GM23248 (cell line): Measurements from ENCODE around the gene STK25. TPM values are rescaled to one million over a fixed set of nuclear protein-coding genes. Genes with fewer than 3 reads are reported as not detected.
A peak's percentile ranks its signal among the peaks of the same experiment; 100 is the strongest.

Experiments used
- DNase-seq: peaks from one replicate; pipeline ENCODE4 v3.0.0-alpha.2; 2015
- H2AFZ ChIP-seq: fragments of 200-600 bp; sonication (generic); 2 replicates; pipeline ENCODE4 v1.6.1; 2016; ENCODE audit warnings: antibody characterized with exemption
- H3F3A ChIP-seq: fragments of 200-600 bp; sonication (generic); 2 replicates; pipeline ENCODE4 v1.6.1; 2016; ENCODE audit warnings: mild to moderate bottlenecking, antibody characterized with exemption, mixed run types; ENCODE audit not compliant: insufficient read depth
- H3K27ac ChIP-seq: fragments of 200-600 bp; sonication (generic); 2 replicates; pipeline ENCODE4 v1.5.1; 2016; ENCODE audit warnings: mild to moderate bottlenecking
- H3K27me3 ChIP-seq: fragments of 200-600 bp; sonication (generic); replicated peaks from 2 replicates; pipeline ENCODE4 v1.6.1; 2016; ENCODE audit warnings: mild to moderate bottlenecking; ENCODE audit not compliant: insufficient read depth
- H3K36me3 ChIP-seq: fragments of 200-600 bp; sonication (generic); 2 replicates; pipeline ENCODE4 v1.6.1; 2016; ENCODE audit warnings: low read depth, mild to moderate bottlenecking
- H3K4me1 ChIP-seq: fragments of 200-600 bp; sonication (generic); 2 replicates; pipeline ENCODE4 v1.6.1; 2016; ENCODE audit warnings: mild to moderate bottlenecking; ENCODE audit not compliant: insufficient read depth
- H3K4me2 ChIP-seq: fragments of 200-600 bp; sonication (generic); one replicate; pipeline ENCODE4 v1.6.1; 2016; ENCODE audit warnings: mild to moderate bottlenecking; ENCODE audit not compliant: unreplicated experiment
- H3K4me3 ChIP-seq: fragments of 200-600 bp; sonication (generic); 2 replicates; pipeline ENCODE4 v1.5.1; 2016; ENCODE audit warnings: mild to moderate bottlenecking
- H3K79me2 ChIP-seq: fragments of 200-600 bp; sonication (generic); 2 replicates; pipeline ENCODE4 v1.6.1; 2016; ENCODE audit warnings: mild to moderate bottlenecking; ENCODE audit not compliant: insufficient read depth
- H3K9ac ChIP-seq: fragments of 200-600 bp; sonication (generic); 2 replicates; pipeline ENCODE4 v1.6.1; 2016; ENCODE audit warnings: mild to moderate bottlenecking
- H3K9me2 ChIP-seq: fragments of 200-600 bp; sonication (generic); 2 replicates; pipeline ENCODE4 v1.6.1; 2016; ENCODE audit warnings: mixed run types, mild to moderate bottlenecking, moderate library complexity; ENCODE audit not compliant: insufficient read depth
- H3K9me3 ChIP-seq: fragments of 200-600 bp; sonication (generic); one replicate; pipeline ENCODE4 v1.6.1; 2017; ENCODE audit warnings: low read depth
- H4K20me1 ChIP-seq: fragments of 200-600 bp; sonication (generic); 2 replicates; pipeline ENCODE4 v1.6.0; 2016; ENCODE audit not compliant: insufficient read depth
- EZH2 ChIP-seq: fragments of 200-600 bp; sonication (generic); IDR thresholded peaks from 2 replicates; pipeline ENCODE4 v1.6.1; 2018; ENCODE audit warnings: antibody characterized with exemption, mild to moderate bottlenecking; ENCODE audit not compliant: insufficient read depth, poor library complexity, severe bottlenecking
- EZH2phosphoT487 ChIP-seq: fragments of 200-600 bp; sonication (generic); IDR thresholded peaks from 2 replicates; pipeline ENCODE4 v1.6.1; 2018; ENCODE audit warnings: antibody characterized with exemption, moderate library complexity, mild to moderate bottlenecking, low read depth; ENCODE audit not compliant: insufficient read depth
- WGBS, 2 experiments: methylation state at CpG; one replicate each; pipeline ENCODE4 v1.1.6; 2015 to 2017; ENCODE audit warnings: low lambda C conversion rate in 2 of 2, low coverage in 1 of 2; ENCODE audit errors: missing lambda C conversion rate in 2 of 2; 5-methylcytosine and 5-hydroxymethylcytosine counted together
- in situ Hi-C: fragments of 300-500 bp; cut with MboI; formaldehyde crosslinking; loops from 2 replicates; pipeline ENCODE4 v1.15.0; 2020
- polyA plus RNA-seq: library from polyadenylated mRNA; unstranded; fragments of >200 nt; fragmentation: Nextera tagmentation; extraction: Ambion mirVana; gene quantifications from 2 replicates; pipeline ENCODE4 v1.2.1, GENCODE V29; 2016
- total RNA-seq: library from RNA; depleted of rRNA; stranded (reverse); fragments of >200 nt; shearing (Covaris generic); gene quantifications from 2 replicates; pipeline ENCODE4 v1.2.3, GENCODE V29; 2014

Gene STK25
- total and polyA plus RNA-seq, 2 experiments from 2014 or later = 120 to 239 TPM

- Histone ChIP-seq H3K9me3 (no peaks in the 10 kb centered on the region), H3K79me2 (no peaks in the 10 kb centered on the region), H4K20me1 (no peaks in the 10 kb centered on the region), H3K4me2 (no peak overlapping the region), H3K9ac (no peak overlapping the region), H2AFZ (peak overlapping the region; percentile 52), H3K36me3 (no peaks in the 10 kb centered on the region), H3K27me3 (no peaks in the 10 kb centered on the region), H3K4me3 (no peak overlapping the region), H3K4me1 (peaks cover 11% of the 10 kb centered on the region; the same call in 1 of the 2 replicates), H3F3A (peaks cover 14% of the 10 kb centered on the region), H3K9me2 (no peaks in the 10 kb centered on the region), H3K27ac (peak overlapping the region; percentile 13)
- peak; percentile 55 for DNase-seq
- WGBS, 2 experiments = 54 to 58% methylated on average over 10 of the region's 10 CpGs
- TF ChIP-seq EZH2phosphoT487 (no peak), EZH2 (no peak)
- in situ Hi-C loops = no loop called here
Measured at GRCh38 chr2:241514986-241515737, 6.8 kb upstream of the STK25 start.

- Histone ChIP-seq H3F3A (peaks cover 14% of the 10 kb centered on the region), H3K4me1 (peaks cover 11% of the 10 kb centered on the region; the same call in 1 of the 2 replicates), H3K27me3 (no peaks in the 10 kb centered on the region), H3K4me3 (no peak overlapping the region), H3K36me3 (no peaks in the 10 kb centered on the region), H4K20me1 (no peaks in the 10 kb centered on the region), H3K4me2 (no peak overlapping the region), H3K9me2 (no peaks in the 10 kb centered on the region), H3K27ac (peak overlapping the region; percentile 13), H3K9me3 (no peaks in the 10 kb centered on the region), H3K9ac (no peak overlapping the region), H3K79me2 (no peaks in the 10 kb centered on the region), H2AFZ (peak overlapping the region; percentile 52)
- DNase-seq = peak; percentile 50
- WGBS, 2 experiments = 55 to 62% methylated on average over 5 of the region's 5 CpGs
- no peak for TF ChIP-seq EZH2phosphoT487
- TF ChIP-seq EZH2 = no peak
- in situ Hi-C loops = no loop called here
Measured at GRCh38 chr2:241514553-241514952, 6.2 kb upstream of the STK25 start.

- peaks cover 14% of the 10 kb centered on the region for H3F3A ChIP-seq
- no peaks in the 10 kb centered on the region for H3K9me3 ChIP-seq
- peaks cover 11% of the 10 kb centered on the region; the same call in 1 of the 2 replicates for H3K4me1 ChIP-seq
- no peak overlapping the region for H2AFZ ChIP-seq
- H3K27ac ChIP-seq = no peak overlapping the region
- no peaks in the 10 kb centered on the region for H3K9me2 ChIP-seq
- H4K20me1 ChIP-seq = peaks cover 4% of the 10 kb centered on the region; the same call in 1 of the 2 replicates
- H3K4me2 ChIP-seq = no peak overlapping the region
- in situ Hi-C loops = no loop called here
- no peaks in the 10 kb centered on the region for H3K27me3 ChIP-seq
- 91 to 92% methylated on average over 6 of the region's 6 CpGs for WGBS, 2 experiments
- H3K36me3 ChIP-seq = no peaks in the 10 kb centered on the region
- peaks cover 17% of the 10 kb centered on the region for H3K79me2 ChIP-seq
- H3K9ac ChIP-seq = no peak overlapping the region
- no peak for TF ChIP-seq EZH2
- TF ChIP-seq EZH2phosphoT487 = no peak
- no peak for DNase-seq
- H3K4me3 ChIP-seq = no peak overlapping the region
Measured at GRCh38 chr2:241511091-241511741, 2.8 kb upstream of the STK25 start.

GRCh38 chr2:241509155-241509784, 886 bp upstream of the STK25 start:
- 16 to 19% methylated on average over 24 of the region's 24 CpGs for WGBS, 2 experiments
- Histone ChIP-seq H3K27ac (peak overlapping the region; percentile 36), H3K9me3 (no peaks in the 10 kb centered on the region), H3K4me1 (peaks cover 1% of the 10 kb centered on the region; the same call in 1 of the 2 replicates), H3K36me3 (no peaks in the 10 kb centered on the region), H2AFZ (peak overlapping the region; percentile 88), H4K20me1 (peaks cover 13% of the 10 kb centered on the region; the same call in 1 of the 2 replicates), H3K79me2 (peaks cover 37% of the 10 kb centered on the region), H3K4me2 (peak overlapping the region; percentile 91), H3K9ac (peak overlapping the region; percentile 83), H3K9me2 (no peaks in the 10 kb centered on the region), H3K4me3 (peak overlapping the region; percentile 82), H3F3A (peaks cover 3% of the 10 kb centered on the region), H3K27me3 (no peaks in the 10 kb centered on the region)
- DNase-seq = no peak
- TF ChIP-seq EZH2phosphoT487 (no peak), EZH2 (no peak)
- in situ Hi-C loops = no loop called here
